H9 (cell line): ENCODE data around the gene SQOR. TPM values are rescaled to one million over a fixed set of nuclear protein-coding genes. Genes with fewer than 3 reads are reported as not detected.

Source experiments
- DNase-seq: peaks from one replicate; pipeline ENCODE4 v3.0.0-alpha.2; 2017
- H2AFZ ChIP-seq: one replicate; pipeline ENCODE4 v1.6.1; 2013; ENCODE audit warnings: mild to moderate bottlenecking, low read length, control low read depth, moderate library complexity
- H2AK5ac ChIP-seq: 2 replicates; pipeline ENCODE4 v1.6.1; 2013; ENCODE audit warnings: low read length, control low read depth, mixed read lengths; ENCODE audit not compliant: insufficient read length
- H2BK120ac ChIP-seq: one replicate; pipeline ENCODE4 v1.6.1; 2013; ENCODE audit warnings: low read depth, mild to moderate bottlenecking, low read length, control low read depth, inconsistent platforms; ENCODE audit not compliant: poor library complexity, severe bottlenecking
- H2BK12ac ChIP-seq: 2 replicates; pipeline ENCODE4 v1.6.1; 2013; ENCODE audit warnings: low read length, control low read depth, mixed read lengths, low read depth; ENCODE audit not compliant: insufficient read length
- H2BK15ac ChIP-seq: 2 replicates; pipeline ENCODE4 v1.6.1; 2013; ENCODE audit warnings: low read depth, low read length, control low read depth
- H2BK20ac ChIP-seq: one replicate; pipeline ENCODE4 v1.6.1; 2013; ENCODE audit warnings: low read depth, mild to moderate bottlenecking, low read length, control low read depth, inconsistent platforms; ENCODE audit not compliant: poor library complexity, severe bottlenecking
- H2BK5ac ChIP-seq: 2 replicates; pipeline ENCODE4 v1.6.1; 2013; ENCODE audit warnings: low read length, control low read depth, mixed read lengths; ENCODE audit not compliant: insufficient read length
- H3K14ac ChIP-seq: 2 replicates; pipeline ENCODE4 v1.6.1; 2013; ENCODE audit warnings: low read length, control low read depth; ENCODE audit not compliant: insufficient read depth
- H3K18ac ChIP-seq: 2 replicates; pipeline ENCODE4 v1.6.1; 2013; ENCODE audit warnings: low read depth, mild to moderate bottlenecking, mixed read lengths, low read length, control low read depth; ENCODE audit not compliant: insufficient read length
- H3K23ac ChIP-seq: 2 replicates; pipeline ENCODE4 v1.6.1; 2013; ENCODE audit warnings: low read length, control low read depth, mixed read lengths, low read depth; ENCODE audit not compliant: insufficient read length
- H3K23me2 ChIP-seq: 2 replicates; pipeline ENCODE4 v1.6.1; 2013; ENCODE audit warnings: low read depth, mild to moderate bottlenecking, mixed read lengths, low read length, control low read depth; ENCODE audit not compliant: insufficient read length, poor library complexity, severe bottlenecking
- H3K27ac ChIP-seq: 2 replicates; pipeline ENCODE4 v1.5.1; 2013; ENCODE audit warnings: low read length, control low read depth, mixed read lengths, low read depth; ENCODE audit not compliant: insufficient read length
- H3K27me3 ChIP-seq: 2 replicates; pipeline ENCODE4 v1.6.1; 2013; ENCODE audit warnings: low read length, control low read depth, inconsistent platforms; ENCODE audit not compliant: insufficient read depth
- H3K4ac ChIP-seq: 2 replicates; pipeline ENCODE4 v1.6.1; 2013; ENCODE audit warnings: low read depth, mild to moderate bottlenecking, control low read depth, inconsistent platforms, low read length, moderate library complexity
- H3K4me1 ChIP-seq: 2 replicates; pipeline ENCODE4 v1.6.1; 2013; ENCODE audit warnings: low read length, control low read depth, inconsistent platforms; ENCODE audit not compliant: insufficient read depth
- H3K4me2 ChIP-seq: 2 replicates; pipeline ENCODE4 v1.6.1; 2013; ENCODE audit warnings: low read length, control low read depth, mixed read lengths; ENCODE audit not compliant: insufficient read length, insufficient read depth
- H3K56ac ChIP-seq: 2 replicates; pipeline ENCODE4 v1.6.1; 2013; ENCODE audit warnings: low read depth, mild to moderate bottlenecking, mixed read lengths, low read length, control low read depth; ENCODE audit not compliant: insufficient read length
- H3K79me1 ChIP-seq: 2 replicates; pipeline ENCODE4 v1.6.1; 2013; ENCODE audit warnings: low read depth, mild to moderate bottlenecking, moderate library complexity, low read length, control low read depth, inconsistent platforms; ENCODE audit not compliant: insufficient read depth, poor library complexity, severe bottlenecking
- H3K79me2 ChIP-seq: 2 replicates; pipeline ENCODE4 v1.6.1; 2013; ENCODE audit warnings: low read length, control low read depth, inconsistent platforms; ENCODE audit not compliant: insufficient read depth
- H3K9ac ChIP-seq: 2 replicates; pipeline ENCODE4 v1.6.1; 2013; ENCODE audit warnings: low read length, control low read depth, mixed read lengths; ENCODE audit not compliant: insufficient read length; ENCODE audit errors: extremely low read depth
- H3K9me3 ChIP-seq: one replicate; pipeline ENCODE4 v1.6.1; 2013; ENCODE audit warnings: low read depth, low read length, inconsistent platforms; ENCODE audit not compliant: control insufficient read depth
- H3T11ph ChIP-seq: one replicate; pipeline ENCODE4 v1.6.1; 2013; ENCODE audit warnings: mild to moderate bottlenecking, low read length, control low read depth, inconsistent platforms
- H4K20me1 ChIP-seq: one replicate; pipeline ENCODE4 v1.6.1; 2013; ENCODE audit not compliant: control insufficient read depth, insufficient read length, insufficient read depth
- H4K5ac ChIP-seq: 2 replicates; pipeline ENCODE4 v1.6.1; 2013; ENCODE audit warnings: low read depth, mild to moderate bottlenecking, mixed read lengths, low read length, control low read depth; ENCODE audit not compliant: insufficient read length
- H4K8ac ChIP-seq: replicated peaks from 2 replicates; pipeline ENCODE4 v1.6.1; 2013; ENCODE audit warnings: low read length, control low read depth, mixed read lengths, low read depth; ENCODE audit not compliant: insufficient read length
- H4K91ac ChIP-seq: 2 replicates; pipeline ENCODE4 v1.6.1; 2013; ENCODE audit warnings: low read depth, mild to moderate bottlenecking, moderate library complexity, mixed read lengths, low read length, control low read depth; ENCODE audit not compliant: insufficient read length
- H3K27ac Mint-ChIP-seq, 3 experiments: 2 replicates in 2 of 3; 3 replicates in 1 of 3; pipeline ENCODE4 v1.8.0; 2020 to 2021; ENCODE audit warnings: mixed read lengths in 3 of 3, mild to moderate bottlenecking in 1 of 3, moderate library complexity in 1 of 3
- H3K27me3 Mint-ChIP-seq: 2 replicates; pipeline ENCODE4 v1.8.0; 2021; ENCODE audit warnings: low read depth, mild to moderate bottlenecking, moderate library complexity, mixed read lengths
- H3K36me3 Mint-ChIP-seq, 3 experiments: 2 replicates in 2 of 3; 3 replicates in 1 of 3; pipeline ENCODE4 v1.8.0; 2020 to 2021; ENCODE audit warnings: low read depth in 3 of 3, mixed read lengths in 3 of 3; ENCODE audit not compliant: insufficient read depth in 1 of 3
- H3K4me1 Mint-ChIP-seq, 2 experiments: 2 replicates each; pipeline ENCODE4 v1.8.0; 2020; ENCODE audit warnings: mixed read lengths in 2 of 2
- H3K4me3 Mint-ChIP-seq, 2 experiments: 2 replicates in 1 of 2; 3 replicates in 1 of 2; pipeline ENCODE4 v1.8.0; 2020 to 2021; ENCODE audit warnings: mild to moderate bottlenecking in 2 of 2, mixed read lengths in 2 of 2, moderate library complexity in 1 of 2
- H3K9me3 Mint-ChIP-seq, 2 experiments: 2 replicates in 1 of 2; 3 replicates in 1 of 2; pipeline ENCODE4 v1.8.0; 2020; ENCODE audit warnings: mild to moderate bottlenecking in 2 of 2, mixed read lengths in 2 of 2, moderate library complexity in 1 of 2
- WGBS: extraction: QIAGEN DNeasy Blood & Tissue Kit; methylation state at CpG from one replicate; pipeline ENCODE4 v1.1.7; 2013; ENCODE audit warnings: missing lambda C conversion rate, low lambda C conversion rate, mixed read lengths; ENCODE audit not compliant: insufficient read length; ENCODE audit errors: extremely low coverage; 5-methylcytosine and 5-hydroxymethylcytosine counted together
- total RNA-seq: library from RNA; stranded (reverse); gene quantifications from 2 replicates; pipeline ENCODE4 v1.2.1, GENCODE V29; 2021
- TF ChIP-seq, protein P1 (sequence below): fragments of 200-600 bp; sonication (generic); conservative IDR thresholded peaks from 3 replicates; pipeline ENCODE4 v1.8.0; 2021; ENCODE audit warnings: antibody characterized with exemption, mild to moderate bottlenecking

Gene SQOR
- total RNA-seq, 1 experiment from 2014 or later, result 0.17 TPM

DNA sequence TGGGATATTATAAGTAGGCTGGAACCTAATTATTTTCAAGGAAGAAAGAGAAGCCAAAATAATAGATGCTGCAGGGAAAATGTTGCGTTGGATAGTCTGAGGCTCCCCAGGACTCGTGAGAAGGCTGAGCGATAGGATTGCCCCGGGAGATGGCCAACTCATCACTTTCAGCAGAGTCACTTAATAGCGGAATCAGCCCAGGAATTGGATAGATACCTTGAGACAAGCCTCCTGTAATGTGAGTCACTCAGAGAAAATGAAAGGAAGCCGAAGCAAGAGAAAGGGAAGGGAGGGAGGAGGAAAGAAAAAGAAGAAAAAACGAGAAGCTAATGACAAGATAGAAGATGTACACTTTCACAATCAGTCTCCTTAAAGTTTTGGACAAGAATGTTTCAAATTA lies 94.3 kb downstream of the SQOR start:
- TF ChIP-seq, protein P1, sequence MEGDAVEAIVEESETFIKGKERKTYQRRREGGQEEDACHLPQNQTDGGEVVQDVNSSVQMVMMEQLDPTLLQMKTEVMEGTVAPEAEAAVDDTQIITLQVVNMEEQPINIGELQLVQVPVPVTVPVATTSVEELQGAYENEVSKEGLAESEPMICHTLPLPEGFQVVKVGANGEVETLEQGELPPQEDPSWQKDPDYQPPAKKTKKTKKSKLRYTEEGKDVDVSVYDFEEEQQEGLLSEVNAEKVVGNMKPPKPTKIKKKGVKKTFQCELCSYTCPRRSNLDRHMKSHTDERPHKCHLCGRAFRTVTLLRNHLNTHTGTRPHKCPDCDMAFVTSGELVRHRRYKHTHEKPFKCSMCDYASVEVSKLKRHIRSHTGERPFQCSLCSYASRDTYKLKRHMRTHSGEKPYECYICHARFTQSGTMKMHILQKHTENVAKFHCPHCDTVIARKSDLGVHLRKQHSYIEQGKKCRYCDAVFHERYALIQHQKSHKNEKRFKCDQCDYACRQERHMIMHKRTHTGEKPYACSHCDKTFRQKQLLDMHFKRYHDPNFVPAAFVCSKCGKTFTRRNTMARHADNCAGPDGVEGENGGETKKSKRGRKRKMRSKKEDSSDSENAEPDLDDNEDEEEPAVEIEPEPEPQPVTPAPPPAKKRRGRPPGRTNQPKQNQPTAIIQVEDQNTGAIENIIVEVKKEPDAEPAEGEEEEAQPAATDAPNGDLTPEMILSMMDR, result no peak

More for the DNA sequence above, 94.3 kb downstream of the SQOR start:
- no peak overlapping the region for H2BK5ac ChIP-seq
- H2AK5ac ChIP-seq, result no peak overlapping the region
- no peak overlapping the region for H3T11ph ChIP-seq
- Mint-ChIP-seq H3K27me3 (no peaks in the 10 kb centered on the region), H3K36me3 (no peaks in the 10 kb centered on the region; a peak in 2 of 7 replicates), H3K4me1 (peaks cover 8 to 9% of the 10 kb centered on the region in 2 experiments), H3K27ac (no peak overlapping the region; a peak in 1 of 7 replicates), H3K4me3 (no peak overlapping the region), H3K9me3 (no peaks in the 10 kb centered on the region)
- H3K27ac ChIP-seq, result no peak overlapping the region
- H3K27me3 ChIP-seq, result no peaks in the 10 kb centered on the region
- no peaks in the 10 kb centered on the region for H3K23me2 ChIP-seq
- H3K79me1 ChIP-seq, result no peaks in the 10 kb centered on the region
- H3K14ac ChIP-seq, result no peak overlapping the region
- H2BK120ac ChIP-seq, result no peak overlapping the region
- H4K5ac ChIP-seq, result no peak overlapping the region
- no CpG with 5 or more reads among the region's 7 CpGs for WGBS
- H3K9ac ChIP-seq, result no peak overlapping the region
- no peak overlapping the region for H3K23ac ChIP-seq
- no peaks in the 10 kb centered on the region for H3K79me2 ChIP-seq
- no peak overlapping the region for H2AFZ ChIP-seq
- no peak overlapping the region for H2BK15ac ChIP-seq
- no peak overlapping the region for H2BK12ac ChIP-seq
- H3K18ac ChIP-seq, result no peak overlapping the region
- no peak overlapping the region for H3K4ac ChIP-seq
- H3K4me1 ChIP-seq, result no peaks in the 10 kb centered on the region
- H4K91ac ChIP-seq, result no peak overlapping the region
- no peak overlapping the region for H4K8ac ChIP-seq
- H4K20me1 ChIP-seq, result no peaks in the 10 kb centered on the region
- DNase-seq, result no peak
- no peak overlapping the region for H3K56ac ChIP-seq
- no peak overlapping the region for H3K4me2 ChIP-seq
- no peaks in the 10 kb centered on the region for H3K9me3 ChIP-seq
- H2BK20ac ChIP-seq, result no peak overlapping the region
